Measurements from ENCODE around the gene RANBP17.

- TF ChIP-seq, protein P1, sequence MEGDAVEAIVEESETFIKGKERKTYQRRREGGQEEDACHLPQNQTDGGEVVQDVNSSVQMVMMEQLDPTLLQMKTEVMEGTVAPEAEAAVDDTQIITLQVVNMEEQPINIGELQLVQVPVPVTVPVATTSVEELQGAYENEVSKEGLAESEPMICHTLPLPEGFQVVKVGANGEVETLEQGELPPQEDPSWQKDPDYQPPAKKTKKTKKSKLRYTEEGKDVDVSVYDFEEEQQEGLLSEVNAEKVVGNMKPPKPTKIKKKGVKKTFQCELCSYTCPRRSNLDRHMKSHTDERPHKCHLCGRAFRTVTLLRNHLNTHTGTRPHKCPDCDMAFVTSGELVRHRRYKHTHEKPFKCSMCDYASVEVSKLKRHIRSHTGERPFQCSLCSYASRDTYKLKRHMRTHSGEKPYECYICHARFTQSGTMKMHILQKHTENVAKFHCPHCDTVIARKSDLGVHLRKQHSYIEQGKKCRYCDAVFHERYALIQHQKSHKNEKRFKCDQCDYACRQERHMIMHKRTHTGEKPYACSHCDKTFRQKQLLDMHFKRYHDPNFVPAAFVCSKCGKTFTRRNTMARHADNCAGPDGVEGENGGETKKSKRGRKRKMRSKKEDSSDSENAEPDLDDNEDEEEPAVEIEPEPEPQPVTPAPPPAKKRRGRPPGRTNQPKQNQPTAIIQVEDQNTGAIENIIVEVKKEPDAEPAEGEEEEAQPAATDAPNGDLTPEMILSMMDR (IDR thresholded peaks at IDR 0.05 in 2 of 3, conservative IDR thresholded peaks at IDR 0.05 in 1 of 3; ENCODE audit: insufficient read depth in 2 of 3, low read depth in 1 of 3, low read length in 3 of 3) = no peak
- no peak for TF ChIP-seq THAP7 (CRISPR knock-in tag; IDR thresholded peaks at IDR 0.05)
- no peak for TF ChIP-seq HNRNPH1 (optimal IDR thresholded peaks at IDR 0.05; ENCODE audit: low read depth, low read length)
- no peak for TF ChIP-seq KDM1A (IDR thresholded peaks at IDR 0.05)
- no peak for TF ChIP-seq POLR2AphosphoS5 (IDR thresholded peaks at IDR 0.05; ENCODE audit: control insufficient read depth, insufficient read depth, low read depth, low read length)
- no peak for TF ChIP-seq SPI1 (IDR thresholded peaks at IDR 0.05; ENCODE audit: borderline replicate concordance, low read depth, low read length)
- no peak for TF ChIP-seq HNRNPLL (IDR thresholded peaks at IDR 0.05; ENCODE audit: low read depth, low read length, poor library complexity, severe bottlenecking)
- no peak for TF ChIP-seq RBM39 (optimal IDR thresholded peaks at IDR 0.05; ENCODE audit: low read depth, low read length)
- TF ChIP-seq HMGXB4 (CRISPR knock-in tag; IDR thresholded peaks at IDR 0.05) = no peak
- TF ChIP-seq, protein P2, sequence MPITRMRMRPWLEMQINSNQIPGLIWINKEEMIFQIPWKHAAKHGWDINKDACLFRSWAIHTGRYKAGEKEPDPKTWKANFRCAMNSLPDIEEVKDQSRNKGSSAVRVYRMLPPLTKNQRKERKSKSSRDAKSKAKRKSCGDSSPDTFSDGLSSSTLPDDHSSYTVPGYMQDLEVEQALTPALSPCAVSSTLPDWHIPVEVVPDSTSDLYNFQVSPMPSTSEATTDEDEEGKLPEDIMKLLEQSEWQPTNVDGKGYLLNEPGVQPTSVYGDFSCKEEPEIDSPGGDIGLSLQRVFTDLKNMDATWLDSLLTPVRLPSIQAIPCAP (CRISPR knock-in tag; IDR thresholded peaks at IDR 0.05; ENCODE audit: borderline replicate concordance) = no peak
- no peak for TF ChIP-seq CBX3 (IDR thresholded peaks at IDR 0.05; ENCODE audit: borderline replicate concordance in 1 of 2, low read length in 2 of 2)
- TF ChIP-seq EZH2 (IDR thresholded peaks at IDR 0.05; ENCODE audit: borderline replicate concordance, low read depth, low read length) = no peak
- no peak for TF ChIP-seq RAD51 (IDR thresholded peaks at IDR 0.05; ENCODE audit: borderline replicate concordance, low read depth)
Observed at GRCh38 chr5:171315386-171315891, 453.6 kb downstream of the RANBP17 start.

All from K562 (cell line).